Mucosa of gallbladder (tissue), 1 donor: Measurements from ENCODE around the gene TBC1D32. TPM values are rescaled to one million over a fixed set of nuclear protein-coding genes. Genes with fewer than 3 reads are reported as not detected.
"Not testable (repeated sequence)": the region's sequence is repeated elsewhere in the genome, so short reads cannot be mapped to it uniquely, and the experiment has no call there.

Experiments
- DNase-seq: peaks from one replicate; pipeline ENCODE4 v3.0.0-alpha.2; 2020; ENCODE audit warnings: low spot score
- total RNA-seq: library from RNA; stranded (reverse); gene quantifications from one replicate; pipeline ENCODE4 v1.2.1, GENCODE V29; 2021
- donor health status: DM: no; HTN: no; CAD: no.

Gene TBC1D32, protein sequence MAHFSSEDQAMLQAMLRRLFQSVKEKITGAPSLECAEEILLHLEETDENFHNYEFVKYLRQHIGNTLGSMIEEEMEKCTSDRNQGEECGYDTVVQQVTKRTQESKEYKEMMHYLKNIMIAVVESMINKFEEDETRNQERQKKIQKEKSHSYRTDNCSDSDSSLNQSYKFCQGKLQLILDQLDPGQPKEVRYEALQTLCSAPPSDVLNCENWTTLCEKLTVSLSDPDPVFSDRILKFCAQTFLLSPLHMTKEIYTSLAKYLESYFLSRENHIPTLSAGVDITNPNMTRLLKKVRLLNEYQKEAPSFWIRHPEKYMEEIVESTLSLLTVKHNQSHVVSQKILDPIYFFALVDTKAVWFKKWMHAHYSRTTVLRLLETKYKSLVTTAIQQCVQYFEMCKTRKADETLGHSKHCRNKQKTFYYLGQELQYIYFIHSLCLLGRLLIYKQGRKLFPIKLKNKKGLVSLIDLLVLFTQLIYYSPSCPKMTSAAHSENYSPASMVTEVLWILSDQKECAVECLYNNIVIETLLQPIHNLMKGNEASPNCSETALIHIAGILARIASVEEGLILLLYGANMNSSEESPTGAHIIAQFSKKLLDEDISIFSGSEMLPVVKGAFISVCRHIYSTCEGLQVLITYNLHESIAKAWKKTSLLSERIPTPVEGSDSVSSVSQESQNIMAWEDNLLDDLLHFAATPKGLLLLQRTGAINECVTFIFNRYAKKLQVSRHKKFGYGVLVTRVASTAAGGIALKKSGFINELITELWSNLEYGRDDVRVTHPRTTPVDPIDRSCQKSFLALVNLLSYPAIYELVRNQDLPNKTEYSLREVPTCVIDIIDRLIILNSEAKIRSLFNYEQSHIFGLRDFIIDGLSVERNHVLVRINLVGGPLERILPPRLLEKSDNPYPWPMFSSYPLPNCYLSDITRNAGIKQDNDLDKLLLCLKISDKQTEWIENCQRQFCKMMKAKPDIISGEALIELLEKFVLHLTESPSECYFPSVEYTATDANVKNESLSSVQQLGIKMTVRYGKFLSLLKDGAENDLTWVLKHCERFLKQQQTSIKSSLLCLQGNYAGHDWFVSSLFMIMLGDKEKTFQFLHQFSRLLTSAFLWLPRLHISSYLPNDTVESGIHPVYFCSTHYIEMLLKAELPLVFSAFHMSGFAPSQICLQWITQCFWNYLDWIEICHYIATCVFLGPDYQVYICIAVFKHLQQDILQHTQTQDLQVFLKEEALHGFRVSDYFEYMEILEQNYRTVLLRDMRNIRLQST
- 8.4 TPM for total RNA-seq

DNA sequence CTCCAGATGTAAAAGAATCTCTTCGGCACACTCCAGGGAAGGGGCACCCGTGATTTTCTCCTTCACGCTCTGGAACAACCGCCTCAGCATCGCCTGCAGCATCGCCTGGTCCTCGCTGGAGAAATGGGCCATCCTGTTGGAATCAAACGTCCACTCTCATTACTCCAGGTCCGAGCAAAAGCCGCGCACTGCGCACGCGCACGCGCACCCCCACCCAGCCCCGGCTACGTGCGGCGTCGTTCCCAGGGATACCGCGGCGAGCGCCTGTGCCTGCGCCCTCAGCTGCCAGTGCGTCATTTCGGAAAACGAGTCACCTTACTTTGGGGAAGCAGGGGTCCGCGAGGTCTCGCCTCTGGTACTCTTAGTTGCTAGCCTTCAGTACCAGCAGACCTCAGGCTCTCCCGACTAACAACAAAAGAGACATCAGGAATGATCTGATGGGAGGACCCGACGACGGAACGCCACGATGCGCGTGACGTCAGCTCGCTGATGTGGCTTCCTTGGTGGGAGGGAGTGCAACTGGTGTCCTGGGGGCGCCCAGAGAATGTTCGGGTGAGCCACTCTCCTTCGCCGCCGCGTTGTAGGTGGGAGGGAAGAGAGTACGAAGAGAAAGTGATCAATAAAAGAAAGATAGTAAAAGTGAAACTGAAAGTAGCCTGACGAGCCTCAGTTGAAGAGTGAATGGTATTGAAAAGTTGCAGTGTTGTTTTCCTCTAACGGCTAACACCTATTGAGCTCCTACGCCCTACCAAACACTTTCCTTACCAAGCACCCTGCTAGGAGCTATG is at the start of gene TBC1D32:
Gene TBC1D32, minus strand, starts transcription at position 182 of the 788 bp plus-strand sequence. Its CDS starts 50 bp downstream, at position 132.
- peak; percentile 94 for DNase-seq

DNA sequence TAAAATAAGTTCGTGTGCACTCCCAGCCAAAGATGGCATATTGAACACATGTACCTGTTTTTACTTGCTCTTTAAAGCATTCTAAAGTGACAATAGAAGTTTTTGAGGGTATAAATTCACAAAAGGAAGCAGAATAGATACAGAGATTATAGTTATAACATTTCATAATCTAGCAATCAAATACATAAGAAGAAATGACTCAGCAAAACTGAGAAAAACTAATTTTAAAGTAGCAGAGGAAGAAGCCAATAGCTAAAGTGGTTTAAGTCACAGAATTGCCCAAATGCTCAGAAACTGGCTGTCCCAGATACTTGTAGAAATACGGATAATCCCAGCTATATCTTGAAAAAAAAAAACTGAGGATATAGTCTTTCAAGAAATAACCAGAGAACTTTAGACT is 49.2 kb upstream of the TBC1D32 start:
- DNase-seq, result no peak

DNA sequence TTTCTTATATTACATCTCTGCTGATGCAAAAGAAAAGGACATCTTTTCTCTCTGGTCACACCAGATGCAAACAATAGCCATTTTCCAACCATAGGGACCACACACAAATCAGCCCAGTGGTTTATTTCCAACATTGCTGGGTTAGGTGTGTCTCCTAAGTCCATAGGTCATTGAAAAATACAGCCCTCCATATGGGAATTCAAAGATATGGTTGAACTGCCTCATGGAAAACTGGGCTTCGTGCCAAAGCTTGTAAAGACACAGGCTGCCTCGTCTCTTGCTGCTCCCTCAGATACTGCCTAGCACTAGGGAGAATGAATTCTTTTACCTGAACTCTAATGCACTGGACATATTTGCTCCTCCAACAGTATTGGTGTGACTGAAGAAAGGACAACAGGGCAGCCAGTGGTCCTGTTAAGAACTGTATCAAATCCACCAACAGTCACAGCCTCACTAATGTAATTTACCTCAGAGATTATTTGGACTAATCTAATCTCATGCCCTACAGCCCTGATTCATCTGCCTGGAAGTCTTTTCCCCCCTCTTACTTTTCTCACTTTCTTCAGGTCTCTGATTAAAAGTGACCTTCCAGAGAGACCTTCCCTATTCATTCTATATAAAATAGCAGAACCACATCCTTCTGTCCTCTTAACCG is 48.3 kb upstream of the TBC1D32 start:
- no peak for DNase-seq

DNA sequence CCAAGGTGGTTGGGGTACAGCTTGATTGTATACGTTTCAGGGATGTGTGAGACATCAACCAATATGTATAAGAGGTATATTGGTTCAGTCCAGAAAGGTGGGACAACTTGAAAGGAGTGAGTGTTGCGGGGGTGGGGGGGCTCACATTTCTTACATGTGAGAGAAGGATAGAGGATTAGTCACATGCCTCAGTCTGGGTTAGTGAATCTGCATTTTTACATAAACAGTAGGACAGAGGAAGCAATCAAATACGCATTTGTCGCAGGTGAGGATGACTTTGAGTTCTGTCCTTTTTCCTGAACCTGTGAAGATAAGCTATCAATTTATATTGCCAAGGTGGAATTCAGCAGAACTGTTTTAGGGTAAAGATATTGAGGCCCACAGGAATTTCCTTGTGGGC is 42.1 kb upstream of the TBC1D32 start:
- DNase-seq, result no peak

DNA sequence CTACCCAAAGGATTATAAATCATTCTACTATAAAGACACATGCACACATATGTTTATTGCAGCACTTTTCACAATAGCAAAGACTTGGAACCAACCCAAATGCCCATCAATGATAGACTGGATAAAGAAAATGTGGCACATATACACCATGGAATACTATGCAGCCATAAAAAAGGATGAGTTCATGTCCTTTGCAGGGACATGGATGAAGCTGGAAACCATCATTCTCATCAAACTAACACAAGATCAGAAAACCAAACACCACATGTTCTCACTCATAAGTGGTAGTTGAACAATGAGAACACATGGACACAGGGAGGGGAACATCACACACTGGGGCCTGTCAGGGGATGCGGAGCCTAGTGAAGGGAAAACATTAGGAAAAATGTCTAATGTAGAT is 39.9 kb upstream of the TBC1D32 start:
- DNase-seq, result not testable (repeated sequence)

DNA sequence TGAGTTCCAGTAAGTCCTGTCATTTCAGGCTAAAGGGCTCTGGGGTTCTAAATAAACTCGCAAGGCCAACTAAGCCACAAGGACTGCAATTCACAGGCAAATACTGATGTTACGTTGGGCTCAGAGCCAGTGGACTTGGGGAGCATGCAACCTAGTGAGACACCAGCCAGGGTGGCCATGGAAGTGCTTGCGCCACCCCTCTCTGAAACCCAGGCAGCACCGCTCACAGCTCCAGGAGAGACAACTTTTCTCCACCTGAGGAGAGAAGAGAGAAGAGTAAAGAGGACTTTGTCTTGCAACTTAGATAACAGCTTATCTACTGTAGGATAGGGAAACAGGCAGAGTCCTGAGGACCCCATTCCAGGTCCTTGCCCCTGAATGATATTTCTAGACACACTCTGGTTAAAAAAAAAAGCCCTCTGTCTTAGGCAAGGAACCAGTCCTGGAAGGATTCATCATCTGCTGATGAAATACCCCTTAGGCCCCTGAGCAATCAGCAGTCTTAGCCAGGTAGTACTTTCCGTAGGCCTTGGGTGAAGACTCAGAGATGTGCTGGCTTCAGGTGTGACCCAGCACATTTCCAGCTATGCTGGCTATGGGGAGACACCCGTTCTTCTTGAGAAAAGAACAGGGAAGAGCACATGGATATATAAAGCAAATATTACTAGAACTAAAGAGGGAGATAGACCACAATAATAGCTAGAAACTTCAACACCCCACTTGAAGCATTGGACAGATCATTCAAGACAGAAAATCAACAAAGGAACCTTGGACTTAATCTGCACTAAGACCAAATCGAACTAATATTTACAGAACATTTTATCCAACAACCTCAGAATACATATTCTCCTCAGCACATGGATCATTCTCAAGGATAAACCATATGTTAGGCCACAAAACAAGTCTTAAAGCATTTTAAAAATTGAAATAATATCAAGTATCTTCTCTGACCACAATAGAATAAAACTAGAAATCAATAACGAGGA is 31.5 kb upstream of the TBC1D32 start:
- no peak for DNase-seq

DNA sequence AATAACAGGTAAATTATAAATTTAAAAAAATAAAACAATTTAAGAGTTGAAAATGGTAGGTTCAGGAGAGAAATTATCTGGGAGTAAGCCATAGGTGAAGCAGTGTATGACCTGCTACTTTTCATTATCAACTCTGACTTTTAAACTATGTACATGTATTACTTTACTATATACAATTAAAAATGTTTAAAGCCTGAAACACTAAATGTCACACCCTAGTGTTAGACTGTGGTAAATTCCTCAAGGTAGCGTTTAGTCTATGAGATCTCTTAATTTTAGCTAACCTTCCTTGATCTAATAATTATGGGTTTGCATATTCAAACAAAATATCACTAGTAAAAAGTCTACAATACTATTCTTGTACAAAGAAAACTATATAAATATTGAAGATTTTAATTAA is 22.3 kb upstream of the TBC1D32 start:
- DNase-seq, result no peak

DNA sequence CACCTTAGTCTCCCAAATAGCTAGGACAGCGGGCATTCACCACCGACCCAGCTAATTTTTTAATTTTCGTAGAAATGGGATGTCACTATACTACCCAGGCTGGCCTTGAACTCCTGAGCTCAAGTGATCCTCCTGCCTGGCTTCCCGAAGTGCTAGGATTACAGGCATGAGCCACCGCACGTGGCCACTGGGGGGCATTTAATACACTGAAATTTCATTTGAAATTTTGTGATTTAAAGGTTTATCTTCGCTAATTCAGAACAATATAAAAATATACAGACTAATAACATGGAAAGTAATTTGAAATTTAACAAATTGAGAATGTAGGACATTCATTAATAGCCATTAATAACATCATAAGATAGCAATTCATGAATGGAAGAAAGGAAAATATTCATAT is 20.5 kb upstream of the TBC1D32 start:
- no peak for DNase-seq

DNA sequence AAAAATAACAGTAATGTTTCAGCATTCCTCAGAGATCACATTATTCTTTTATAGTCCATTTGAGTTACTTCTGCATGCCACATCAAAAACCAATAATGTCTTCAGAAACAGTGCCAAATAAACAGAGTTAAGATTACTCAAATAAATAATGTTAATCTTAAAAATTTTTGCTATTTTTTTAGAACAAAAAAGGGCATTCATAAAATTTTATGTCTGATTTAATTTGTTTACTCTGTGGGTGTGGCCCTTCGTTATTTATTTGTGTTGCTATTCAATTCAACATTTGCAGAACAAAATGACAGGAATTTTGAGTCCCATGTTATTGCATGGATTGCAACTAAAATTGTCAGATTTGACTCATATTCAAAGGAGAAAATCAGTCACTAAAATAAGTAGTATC is 18.7 kb upstream of the TBC1D32 start:
- no peak for DNase-seq

DNA sequence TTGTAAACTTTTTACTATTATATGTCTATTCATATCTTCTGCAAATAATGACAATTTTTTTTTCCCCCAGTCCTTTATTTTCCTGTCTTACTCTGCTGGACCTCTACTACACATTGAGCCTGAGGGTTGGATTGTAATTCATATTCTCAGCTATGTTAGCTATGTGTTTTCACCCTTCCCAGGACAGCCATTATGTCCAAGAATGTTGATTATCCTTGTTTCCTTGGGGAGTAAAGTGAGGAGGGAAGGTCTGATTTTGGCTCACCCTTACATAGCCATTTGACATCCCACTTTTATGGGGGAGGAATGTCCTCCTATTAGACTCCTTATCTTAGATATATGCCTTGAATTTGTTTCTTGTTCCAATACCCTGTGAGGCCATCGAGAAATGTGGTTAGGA is 17.6 kb upstream of the TBC1D32 start:
- DNase-seq, result no peak

DNA sequence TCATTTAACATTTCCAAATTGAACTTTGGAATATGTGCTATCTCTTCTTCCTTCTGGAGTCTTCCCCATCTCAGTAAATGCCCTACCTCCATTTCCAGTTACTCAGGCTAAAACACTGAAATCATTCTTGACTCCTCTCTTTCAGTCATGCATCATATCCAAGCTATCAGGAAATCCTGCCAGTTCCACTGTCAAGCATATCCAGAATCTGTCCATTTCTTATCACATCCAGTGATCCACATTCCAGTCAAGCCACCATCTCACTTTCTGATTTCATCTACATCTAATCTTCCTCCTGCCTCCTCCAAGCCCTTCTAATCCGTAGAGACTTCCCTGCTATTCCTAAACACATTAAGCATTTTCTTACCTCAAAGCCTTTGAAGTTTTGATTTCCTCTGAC is 15.3 kb upstream of the TBC1D32 start:
- no peak for DNase-seq

DNA sequence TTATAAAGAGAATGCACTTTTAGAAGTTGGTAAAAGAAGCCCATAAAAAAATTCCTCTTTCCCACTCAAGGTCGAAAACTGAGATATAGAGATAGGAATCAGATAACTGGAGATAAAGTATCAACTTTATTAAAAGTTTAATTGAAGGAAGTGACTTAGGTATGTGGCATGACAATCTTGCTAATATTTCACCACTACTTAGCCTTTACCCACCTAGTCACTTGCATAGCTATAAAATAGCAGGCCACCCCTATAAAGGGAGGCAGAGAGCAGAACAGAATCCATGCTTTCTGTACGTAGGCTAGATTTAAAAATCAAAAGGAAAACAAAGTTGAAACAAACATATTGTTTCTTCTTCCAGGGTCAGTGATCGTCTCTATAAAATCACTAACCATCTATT is 13.2 kb upstream of the TBC1D32 start:
- DNase-seq, result no peak

DNA sequence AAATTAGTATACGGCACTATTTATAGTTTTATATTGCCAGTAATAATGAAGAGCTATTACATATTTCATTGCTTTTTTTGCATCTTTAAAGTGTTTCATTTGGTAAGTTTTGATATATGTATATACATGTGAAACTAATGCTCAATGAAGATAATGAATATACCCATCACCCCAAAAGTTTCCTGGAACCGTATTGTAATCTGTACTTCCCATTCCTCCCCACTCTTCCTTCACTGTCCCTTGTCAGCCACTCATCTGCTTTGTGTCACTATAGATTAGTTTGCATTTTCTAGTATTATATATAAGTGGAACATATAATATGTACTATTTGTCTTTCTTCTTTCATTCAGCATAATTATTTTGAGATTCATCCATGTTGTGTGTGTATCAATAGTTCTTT is 10.3 kb upstream of the TBC1D32 start:
- DNase-seq, result no peak

DNA sequence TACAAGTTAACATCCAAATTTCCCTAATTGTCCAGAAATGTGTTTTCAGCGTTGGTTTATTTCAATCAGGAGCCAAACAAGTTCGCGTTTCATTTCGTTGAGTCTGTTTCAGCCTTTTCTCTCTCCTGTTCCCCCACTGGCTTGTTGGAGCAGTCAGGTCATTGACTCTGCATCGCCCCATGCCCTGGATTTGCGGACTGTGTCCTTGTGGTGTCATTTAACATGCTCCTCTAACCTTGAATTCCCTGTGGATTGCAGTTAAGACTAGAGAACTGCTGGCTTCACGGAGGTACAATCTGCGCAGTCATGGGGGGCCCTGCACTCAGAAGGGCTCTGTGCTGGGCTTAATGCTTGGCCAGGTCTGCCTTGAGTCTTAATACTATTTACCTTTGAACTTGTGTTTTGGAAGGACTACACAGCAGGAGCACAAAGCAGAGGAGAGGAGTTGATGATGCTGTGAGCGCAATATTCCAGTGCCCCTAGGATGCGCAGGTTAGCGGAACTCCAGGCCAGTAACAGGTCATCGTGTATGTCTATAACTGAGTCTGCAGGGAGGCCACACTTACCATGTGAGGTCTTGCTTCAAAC is 5.5 kb upstream of the TBC1D32 start:
- no peak for DNase-seq

DNA sequence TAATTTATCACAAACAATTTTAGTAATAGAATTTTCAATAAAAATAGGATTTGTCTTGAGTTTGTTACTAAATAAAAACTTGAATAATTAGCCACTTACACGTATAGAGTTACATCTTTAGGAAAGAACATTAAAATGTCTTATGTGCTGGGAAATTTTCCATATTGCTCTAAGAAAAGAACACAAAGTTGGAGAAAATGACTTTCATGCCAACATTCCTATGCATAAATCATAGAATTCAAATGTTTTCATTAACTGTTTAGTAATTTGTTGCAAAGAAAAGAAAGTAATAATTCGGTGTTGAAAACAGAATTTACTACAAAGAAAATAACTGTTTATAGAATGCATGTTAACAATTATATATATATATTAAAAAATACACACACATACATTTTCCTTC is 4.7 kb upstream of the TBC1D32 start:
- DNase-seq, result no peak

DNA sequence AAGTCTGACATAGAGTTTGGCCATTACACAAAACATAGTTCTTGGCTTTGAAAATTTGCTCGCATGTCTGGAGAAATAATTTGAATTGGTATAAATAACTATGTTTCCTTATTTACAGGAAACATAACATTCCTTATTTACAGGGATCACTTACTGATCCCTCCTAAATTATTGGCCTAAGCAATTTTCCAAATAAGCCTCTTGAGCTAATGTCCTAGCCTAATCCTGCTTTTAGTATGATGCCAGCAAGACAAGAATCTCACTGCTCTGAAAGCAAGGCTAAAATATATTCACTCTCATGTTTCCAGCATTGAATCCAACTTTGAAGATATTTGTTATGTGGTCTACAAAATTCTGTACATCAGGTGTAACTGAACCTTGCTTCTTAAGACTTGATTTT is 4.1 kb upstream of the TBC1D32 start:
- DNase-seq, result no peak

DNA sequence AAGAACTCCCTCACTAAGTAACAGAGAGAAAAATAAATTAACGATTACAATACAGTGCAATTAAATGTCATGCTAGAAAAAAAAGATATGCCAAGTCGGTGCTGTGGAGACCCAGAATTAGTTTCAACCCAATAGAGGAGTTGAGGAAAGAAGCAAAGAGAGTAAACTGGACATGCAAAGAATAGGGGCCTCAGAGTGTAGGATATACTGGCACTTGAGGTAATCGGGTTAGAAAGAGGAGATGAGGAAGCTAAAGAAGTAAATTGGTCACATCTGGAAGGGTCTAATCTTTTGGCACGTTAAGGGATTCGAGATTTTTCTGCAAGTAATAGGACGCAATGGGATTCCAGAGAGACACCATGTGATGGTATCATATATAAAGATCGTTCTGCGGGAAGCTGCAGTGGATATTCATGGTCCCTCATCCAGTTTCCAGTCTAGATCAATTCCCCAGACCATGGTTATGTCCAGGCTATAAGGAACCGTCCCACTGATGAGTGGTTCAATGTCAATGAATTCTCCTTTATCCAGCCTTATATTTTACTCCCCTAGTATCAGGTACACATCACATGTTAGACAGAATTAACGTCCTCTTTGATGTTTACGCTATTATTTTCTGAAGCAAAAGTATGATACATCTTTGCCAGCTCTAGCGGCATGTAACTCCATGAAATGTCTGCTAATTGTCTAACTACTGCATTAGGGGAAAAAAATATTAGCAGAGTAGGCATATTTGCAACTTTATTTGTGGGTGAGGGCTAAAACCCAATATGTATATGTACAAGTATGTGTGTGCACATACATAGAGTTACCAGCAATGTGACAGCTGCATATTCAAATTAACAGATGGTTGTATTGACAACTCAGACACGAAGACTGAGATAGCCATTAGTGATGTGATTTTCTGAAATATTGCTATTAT is 1.1 kb upstream of the TBC1D32 start:
- DNase-seq, result no peak

DNA sequence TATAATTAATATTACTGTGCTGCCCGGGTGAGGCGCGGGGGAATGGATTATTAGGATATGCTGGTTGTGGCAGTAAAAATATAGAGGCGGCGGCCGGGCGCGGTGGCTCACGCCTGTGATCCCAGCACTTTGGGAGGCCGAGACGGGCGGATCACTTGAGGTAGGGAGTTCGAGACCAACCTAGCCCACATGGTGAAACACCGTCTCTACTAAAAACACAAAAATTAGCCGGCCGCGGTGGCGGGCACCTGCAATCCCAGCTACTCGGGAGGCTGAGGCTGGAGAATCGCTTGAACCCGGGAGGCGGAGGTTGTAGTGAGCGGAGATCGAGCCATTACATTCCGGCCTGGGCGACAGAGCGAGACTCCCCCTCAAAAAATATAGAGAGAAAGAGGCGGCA is 586 bp downstream of the TBC1D32 start:
- DNase-seq, result not testable (repeated sequence)
